ENCODE results near the gene PPP1R13B.

Gene PPP1R13B

DNA sequence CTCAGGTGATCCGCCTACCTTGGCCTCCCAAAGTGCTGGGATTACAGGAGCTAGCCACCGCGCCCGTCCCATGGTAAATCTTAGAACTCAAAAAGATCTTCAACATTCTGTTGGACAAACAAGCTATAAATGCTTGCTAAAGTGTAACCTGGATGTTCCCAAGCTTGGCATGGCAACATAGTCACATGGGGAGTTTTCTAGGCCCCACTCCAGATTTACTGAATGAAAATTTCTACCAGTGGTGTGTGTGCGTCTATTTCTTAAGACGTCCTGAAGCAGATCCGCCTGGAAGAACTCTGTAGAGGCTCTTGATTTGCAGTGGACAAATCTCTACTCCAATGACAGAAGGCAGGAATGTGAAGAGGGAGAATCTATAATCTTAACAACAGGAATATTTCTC lies 71.9 kb downstream of the PPP1R13B start:
- no peak overlapping the region for H3K9ac ChIP-seq (ENCODE audit: low read depth, low read length)
- no peaks in the 10 kb centered on the region for H3K4me1 ChIP-seq (ENCODE audit: insufficient read depth, low read length)
- no peaks in the 10 kb centered on the region for H3K9me3 ChIP-seq (ENCODE audit: control insufficient read depth, insufficient read depth, low read length)
- H3K36me3 ChIP-seq (ENCODE audit: insufficient read depth, low read length), result no peaks in the 10 kb centered on the region

DNA sequence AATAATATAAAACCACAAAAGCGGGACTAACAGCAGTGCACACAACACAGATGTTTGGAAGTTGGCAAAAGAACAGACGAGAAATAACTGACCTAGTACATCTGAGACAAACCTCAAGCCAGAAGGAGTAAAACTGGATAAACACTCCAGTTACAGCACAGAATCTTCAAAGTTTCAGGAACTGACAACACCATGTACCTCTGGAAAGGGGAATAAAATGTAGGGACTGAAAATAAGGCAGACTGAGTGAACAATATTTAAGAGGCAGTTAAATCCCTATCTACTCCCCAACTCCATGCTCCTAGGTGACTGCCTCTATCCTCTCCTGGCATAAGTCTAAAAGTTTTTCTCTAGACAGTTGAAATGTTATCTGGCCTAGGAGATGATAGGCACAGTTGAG lies 73.9 kb downstream of the PPP1R13B start:
- Histone ChIP-seq H3K4me1 (ENCODE audit: insufficient read depth, low read length) (no peaks in the 10 kb centered on the region), H3K9ac (ENCODE audit: low read depth, low read length) (no peak overlapping the region), H3K36me3 (ENCODE audit: insufficient read depth, low read length) (no peaks in the 10 kb centered on the region), H3K9me3 (ENCODE audit: control insufficient read depth, insufficient read depth, low read length) (no peaks in the 10 kb centered on the region)

DNA sequence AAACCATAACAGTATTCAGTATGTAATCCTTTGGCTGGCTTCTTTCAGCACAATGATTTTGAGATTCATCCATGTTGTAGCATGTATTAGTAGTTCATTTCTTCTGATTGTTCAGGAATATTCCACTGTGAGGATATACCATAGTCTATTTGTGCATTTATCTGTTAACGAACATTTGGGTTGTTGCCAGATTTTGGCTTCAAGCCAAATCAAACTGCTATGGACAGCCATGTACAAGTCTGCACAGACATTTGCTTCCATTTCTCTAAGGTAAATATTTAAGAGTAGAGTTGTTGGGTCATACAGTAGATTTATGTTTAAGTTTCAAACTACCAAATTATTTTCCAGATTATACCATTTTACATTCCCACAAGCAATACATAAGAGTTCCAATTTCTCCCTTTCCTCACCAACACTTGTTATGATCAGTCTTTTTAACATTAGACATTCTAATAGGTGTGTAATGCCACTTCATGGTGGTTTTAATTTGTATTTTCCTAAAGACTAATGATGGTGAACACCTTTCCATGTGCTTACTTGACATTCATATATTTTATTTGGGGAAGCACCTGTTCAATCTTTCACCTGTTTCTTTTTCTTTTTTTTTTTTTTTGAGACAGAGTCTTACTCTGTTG lies 75.2 kb downstream of the PPP1R13B start:
- Histone ChIP-seq H3K36me3 (ENCODE audit: insufficient read depth, low read length) (no peaks in the 10 kb centered on the region), H3K9ac (ENCODE audit: low read depth, low read length) (no peak overlapping the region), H3K4me1 (ENCODE audit: insufficient read depth, low read length) (no peaks in the 10 kb centered on the region), H3K9me3 (ENCODE audit: control insufficient read depth, insufficient read depth, low read length) (no peaks in the 10 kb centered on the region)

DNA sequence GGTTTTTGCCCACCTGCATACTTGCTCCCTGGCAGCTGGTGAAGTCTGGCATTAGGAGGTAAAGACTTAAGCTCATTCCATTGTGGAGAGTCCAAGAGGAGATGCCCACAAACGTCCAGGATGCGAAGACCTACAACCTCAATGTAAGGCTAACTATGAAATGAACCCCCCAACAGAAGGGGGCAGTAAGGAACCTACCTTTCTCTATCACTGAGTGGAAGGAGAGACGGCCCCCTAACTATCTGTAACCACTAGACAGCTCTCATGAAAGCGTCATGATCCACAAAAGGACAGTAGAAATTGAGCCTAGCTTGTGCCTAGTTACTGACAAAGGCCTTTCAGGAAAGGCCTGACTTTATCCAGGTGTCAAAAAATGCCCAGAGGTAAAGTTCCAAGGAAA lies 76.5 kb downstream of the PPP1R13B start:
- Histone ChIP-seq H3K9me3 (ENCODE audit: control insufficient read depth, insufficient read depth, low read length) (no peaks in the 10 kb centered on the region), H3K9ac (ENCODE audit: low read depth, low read length) (no peak overlapping the region), H3K4me1 (ENCODE audit: insufficient read depth, low read length) (no peaks in the 10 kb centered on the region), H3K36me3 (ENCODE audit: insufficient read depth, low read length) (no peaks in the 10 kb centered on the region)

DNA sequence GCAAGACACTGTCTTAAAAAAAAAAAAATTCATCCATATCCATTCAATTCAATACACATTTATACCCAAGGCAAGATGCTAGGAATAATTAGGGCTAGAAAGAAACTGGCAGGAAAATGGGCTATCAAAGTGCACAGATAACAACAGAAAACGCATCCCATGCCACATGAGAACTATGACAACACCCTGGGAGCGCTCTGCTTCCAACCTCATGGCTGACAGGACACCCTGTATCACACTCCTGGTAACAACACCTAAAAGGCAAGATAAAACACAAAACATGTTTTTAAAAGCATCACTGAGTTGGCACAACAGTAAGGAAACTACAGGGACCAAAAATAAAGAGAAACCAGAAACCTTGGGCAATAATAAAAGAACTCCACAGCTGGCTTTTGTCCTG lies 76.9 kb downstream of the PPP1R13B start:
- Histone ChIP-seq H3K36me3 (ENCODE audit: insufficient read depth, low read length) (no peaks in the 10 kb centered on the region), H3K4me1 (ENCODE audit: insufficient read depth, low read length) (no peaks in the 10 kb centered on the region), H3K9me3 (ENCODE audit: control insufficient read depth, insufficient read depth, low read length) (no peaks in the 10 kb centered on the region), H3K9ac (ENCODE audit: low read depth, low read length) (no peak overlapping the region)

DNA sequence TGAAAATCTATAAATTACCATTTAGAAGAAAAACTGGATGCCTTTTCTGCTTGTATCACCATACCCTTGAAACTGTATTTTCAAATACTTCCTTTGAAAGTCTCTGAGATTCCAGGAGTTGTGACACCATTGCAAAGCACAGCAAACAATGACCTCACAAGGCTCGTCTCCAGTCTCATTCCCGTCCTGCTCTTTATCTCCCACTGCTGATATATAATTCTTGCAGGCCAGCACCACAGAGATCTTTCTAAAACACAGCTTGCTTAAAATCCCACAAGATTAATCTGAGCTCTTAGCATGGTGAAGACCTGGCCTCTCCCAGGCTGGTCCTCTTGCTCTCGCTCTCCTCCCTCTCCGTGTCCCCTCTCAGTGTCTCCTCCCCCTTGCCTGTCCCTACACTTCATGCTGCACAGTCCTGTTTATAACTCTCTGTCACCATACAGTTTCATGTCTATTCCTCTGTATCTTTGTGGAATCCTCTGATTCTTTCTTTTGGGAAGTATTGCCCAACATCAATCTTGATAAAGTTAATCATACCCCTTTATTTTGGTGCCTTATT lies 80.0 kb downstream of the PPP1R13B start:
- H3K4me1 ChIP-seq (ENCODE audit: insufficient read depth, low read length), result 0 out of 2 replicates have a peak, but pooled peaks cover 2% of the 10 kb centered on the region
- no peaks in the 10 kb centered on the region for H3K9me3 ChIP-seq (ENCODE audit: control insufficient read depth, insufficient read depth, low read length)
- no peak overlapping the region for H3K9ac ChIP-seq (ENCODE audit: low read depth, low read length)
- no peaks in the 10 kb centered on the region for H3K36me3 ChIP-seq (ENCODE audit: insufficient read depth, low read length)

DNA sequence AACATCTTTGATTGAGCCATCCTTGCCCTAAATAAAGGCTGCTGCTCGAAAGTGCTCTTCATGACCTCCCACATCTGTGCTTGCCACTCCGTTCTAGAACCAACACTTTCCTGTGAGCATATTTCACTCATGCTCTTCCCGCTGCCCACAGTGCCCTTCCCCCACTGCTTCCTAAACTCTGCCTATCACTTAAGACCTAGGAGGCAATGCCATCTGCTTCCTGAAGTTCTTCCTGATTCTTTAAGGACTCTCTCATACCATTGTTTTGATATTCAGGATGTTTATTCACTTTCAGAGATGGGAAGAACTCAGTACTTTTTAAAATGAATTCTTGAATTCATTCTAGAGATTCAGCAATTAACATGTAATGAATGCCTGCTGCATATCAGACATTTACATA lies 81.8 kb downstream of the PPP1R13B start:
- no peaks in the 10 kb centered on the region for H3K9me3 ChIP-seq (ENCODE audit: control insufficient read depth, insufficient read depth, low read length)
- no peaks in the 10 kb centered on the region for H3K36me3 ChIP-seq (ENCODE audit: insufficient read depth, low read length)
- H3K9ac ChIP-seq (ENCODE audit: low read depth, low read length), result no peak overlapping the region
- H3K4me1 ChIP-seq (ENCODE audit: insufficient read depth, low read length), result peaks cover 8% of the 10 kb centered on the region

DNA sequence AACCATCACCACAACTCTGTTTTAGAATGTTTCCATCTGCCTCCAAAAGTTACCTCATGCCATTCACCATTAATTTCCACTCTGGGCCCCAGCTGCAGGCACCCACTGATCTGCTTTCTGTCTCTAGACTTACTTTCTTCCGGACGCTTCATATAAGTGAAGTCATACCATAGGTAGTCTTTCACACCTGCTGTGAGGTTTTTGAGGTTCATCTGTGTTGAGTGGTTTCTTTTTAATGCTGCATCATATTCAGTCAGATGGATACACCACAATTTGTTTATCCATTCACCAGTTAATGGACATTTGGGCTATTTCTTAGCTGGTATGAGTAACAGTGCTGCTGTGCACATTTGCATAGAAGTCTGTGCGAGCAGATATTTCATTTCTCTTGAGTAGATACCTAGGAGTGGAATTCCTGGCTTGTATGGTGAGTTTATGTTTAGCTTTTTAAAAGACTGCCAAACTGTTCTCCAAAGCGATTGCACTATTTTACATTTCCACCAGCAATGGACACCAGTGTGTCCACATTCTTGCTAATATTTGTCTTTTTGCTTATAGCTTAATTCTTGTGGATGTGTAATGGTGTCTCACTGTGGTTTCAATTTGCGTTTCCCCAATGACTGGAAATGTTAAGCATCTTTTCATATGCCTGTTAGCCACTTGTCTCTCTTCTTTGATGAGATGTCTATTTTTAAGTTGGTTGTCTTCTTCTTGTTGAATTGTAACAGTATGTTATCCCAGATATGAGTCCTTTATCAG lies 83.5 kb downstream of the PPP1R13B start:
- Histone ChIP-seq H3K4me1 (ENCODE audit: insufficient read depth, low read length) (peaks cover 8% of the 10 kb centered on the region), H3K36me3 (ENCODE audit: insufficient read depth, low read length) (no peaks in the 10 kb centered on the region), H3K9me3 (ENCODE audit: control insufficient read depth, insufficient read depth, low read length) (no peaks in the 10 kb centered on the region), H3K9ac (ENCODE audit: low read depth, low read length) (no peak overlapping the region)

DNA sequence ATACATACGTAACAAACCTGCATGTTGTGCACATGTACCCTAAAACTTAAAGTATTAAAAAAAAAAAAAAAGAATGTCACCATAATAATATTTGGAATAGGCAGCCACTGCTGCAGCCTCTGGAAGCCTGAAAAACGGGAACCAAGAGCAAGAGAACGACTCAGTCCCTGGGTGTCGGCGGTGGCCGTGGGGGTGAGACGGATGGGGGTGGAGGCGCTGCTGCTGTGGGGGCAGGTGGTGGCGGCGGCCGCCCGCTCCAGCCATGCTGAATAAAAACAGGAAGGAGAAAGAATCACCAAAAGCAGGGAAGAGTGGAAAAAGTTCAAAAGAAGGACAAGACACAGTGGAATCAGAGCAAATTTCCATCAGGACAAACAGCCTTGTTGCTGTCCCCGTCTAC lies 84.8 kb downstream of the PPP1R13B start:
- Histone ChIP-seq H3K4me1 (ENCODE audit: insufficient read depth, low read length) (peaks cover 8% of the 10 kb centered on the region), H3K9ac (ENCODE audit: low read depth, low read length) (no peak overlapping the region), H3K36me3 (ENCODE audit: insufficient read depth, low read length) (no peaks in the 10 kb centered on the region), H3K9me3 (ENCODE audit: control insufficient read depth, insufficient read depth, low read length) (no peaks in the 10 kb centered on the region)

DNA sequence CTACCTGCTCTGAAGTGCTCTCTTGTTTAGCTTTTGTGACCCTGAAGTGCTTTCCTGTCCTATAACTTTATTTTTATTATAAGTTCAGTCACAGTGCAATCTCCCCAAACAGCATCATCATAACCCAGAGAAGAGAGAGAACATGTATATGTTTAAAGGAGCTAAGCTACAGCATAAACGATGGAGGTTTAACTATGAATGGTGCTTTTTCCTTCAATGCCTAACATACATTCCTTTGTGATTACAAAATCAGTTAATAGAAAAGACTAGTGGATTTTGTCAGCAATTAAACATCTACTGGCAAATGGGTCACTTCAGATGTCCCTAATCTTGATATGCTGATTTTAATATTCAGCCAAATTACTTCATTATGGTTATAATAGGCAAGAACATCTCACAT lies 85.3 kb downstream of the PPP1R13B start:
- H3K9me3 ChIP-seq (ENCODE audit: control insufficient read depth, insufficient read depth, low read length), result no peaks in the 10 kb centered on the region
- no peaks in the 10 kb centered on the region for H3K36me3 ChIP-seq (ENCODE audit: insufficient read depth, low read length)
- H3K9ac ChIP-seq (ENCODE audit: low read depth, low read length), result no peak overlapping the region
- peaks cover 8% of the 10 kb centered on the region for H3K4me1 ChIP-seq (ENCODE audit: insufficient read depth, low read length)

DNA sequence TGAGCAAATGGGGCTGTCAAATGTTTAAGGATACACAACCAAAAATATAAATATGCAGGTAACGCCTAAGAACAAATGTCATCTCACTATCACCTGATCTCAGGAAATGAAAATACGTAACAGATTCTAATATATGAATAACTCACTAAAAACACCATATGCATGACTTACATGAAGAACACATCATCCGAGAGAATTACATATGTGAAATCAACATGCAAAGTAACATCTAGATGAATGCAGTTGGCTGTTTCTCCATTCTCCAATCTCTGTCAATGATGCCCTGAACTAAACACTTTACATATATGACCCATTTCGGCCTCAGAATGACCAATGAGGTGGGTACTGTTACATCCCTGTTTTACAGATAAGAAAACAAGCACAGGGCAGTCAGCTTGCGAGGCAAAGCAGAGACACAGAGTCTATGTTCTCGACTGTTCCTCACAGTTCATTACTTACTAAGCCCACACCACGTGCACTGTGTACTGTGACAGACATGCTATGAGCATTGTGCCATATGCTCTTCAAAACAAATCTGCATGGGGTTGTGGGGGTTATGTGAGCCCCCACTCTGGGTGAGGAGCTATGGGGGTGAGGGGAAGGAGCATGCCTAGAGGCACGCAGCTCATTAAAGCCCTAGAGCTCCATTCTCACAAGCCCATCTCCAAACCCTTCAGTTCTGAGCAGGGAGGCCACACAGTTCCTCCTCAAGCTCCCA lies 89.2 kb downstream of the PPP1R13B start:
- Histone ChIP-seq H3K4me1 (ENCODE audit: insufficient read depth, low read length) (peaks cover 8% of the 10 kb centered on the region), H3K9ac (ENCODE audit: low read depth, low read length) (no peak overlapping the region), H3K9me3 (ENCODE audit: control insufficient read depth, insufficient read depth, low read length) (no peaks in the 10 kb centered on the region), H3K36me3 (ENCODE audit: insufficient read depth, low read length) (no peaks in the 10 kb centered on the region)

DNA sequence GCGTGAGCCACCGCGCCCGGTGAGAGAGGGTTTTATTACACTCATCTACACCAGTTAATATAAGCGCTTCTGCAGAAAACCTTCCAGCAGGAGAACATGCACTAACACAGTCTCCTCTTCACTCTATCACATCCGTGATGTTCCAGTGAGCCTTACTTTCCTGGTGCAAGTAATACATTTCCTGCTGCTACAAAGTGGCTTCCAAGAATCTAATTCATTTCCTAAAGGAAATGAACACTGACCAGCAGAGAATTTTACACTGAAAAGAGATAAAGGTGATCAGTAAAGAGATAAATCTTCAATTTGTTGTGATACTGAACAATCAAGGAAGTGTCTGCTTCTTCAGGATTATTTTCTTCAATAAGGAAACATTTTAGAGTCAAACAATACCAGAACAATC lies 92.3 kb downstream of the PPP1R13B start:
- Histone ChIP-seq H3K4me1 (ENCODE audit: insufficient read depth, low read length) (no peaks in the 10 kb centered on the region), H3K9ac (ENCODE audit: low read depth, low read length) (no peak overlapping the region), H3K36me3 (ENCODE audit: insufficient read depth, low read length) (no peaks in the 10 kb centered on the region), H3K9me3 (ENCODE audit: control insufficient read depth, insufficient read depth, low read length) (no peaks in the 10 kb centered on the region)

DNA sequence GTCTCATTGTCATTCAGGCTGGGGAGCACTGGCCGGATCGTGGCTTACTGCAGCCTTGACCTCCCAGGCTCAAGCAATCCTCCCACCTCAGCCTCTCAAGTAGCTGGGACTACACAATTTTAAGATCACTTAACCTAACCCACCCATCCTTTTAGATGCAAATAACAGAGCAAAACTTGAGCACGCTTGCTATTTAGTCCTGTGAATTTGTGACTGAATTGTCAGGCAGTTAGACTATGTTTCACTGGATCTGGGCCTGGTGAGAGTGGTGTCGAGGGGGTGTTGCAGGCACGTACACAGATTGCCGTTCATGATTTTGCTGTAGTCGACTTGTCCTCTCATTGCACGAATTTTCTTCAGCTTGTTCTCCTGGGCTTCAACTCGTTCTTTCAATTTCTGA lies 93.6 kb downstream of the PPP1R13B start:
- Histone ChIP-seq H3K4me1 (ENCODE audit: insufficient read depth, low read length) (no peaks in the 10 kb centered on the region), H3K9ac (ENCODE audit: low read depth, low read length) (no peak overlapping the region), H3K9me3 (ENCODE audit: control insufficient read depth, insufficient read depth, low read length) (no peaks in the 10 kb centered on the region), H3K36me3 (ENCODE audit: insufficient read depth, low read length) (no peaks in the 10 kb centered on the region)

DNA sequence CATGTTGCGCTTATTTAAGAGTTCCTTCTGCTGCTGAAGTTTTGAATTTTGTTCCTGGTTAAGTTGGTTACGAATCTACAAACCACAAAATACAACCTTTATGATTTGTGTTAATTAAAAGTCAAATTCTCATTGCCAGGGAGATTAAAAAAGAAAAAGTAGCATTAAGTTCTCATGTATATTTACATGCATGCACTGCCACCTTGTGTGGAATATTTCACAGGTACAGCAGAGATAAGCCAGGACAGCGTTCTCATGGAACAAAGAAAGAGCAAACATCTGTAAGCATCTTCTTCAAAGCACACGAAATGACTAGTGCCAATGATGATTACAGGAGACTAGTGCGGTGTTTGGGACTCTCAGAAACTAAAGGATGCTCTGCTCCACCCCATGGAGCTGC lies 97.5 kb downstream of the PPP1R13B start:
- no peaks in the 10 kb centered on the region for H3K9me3 ChIP-seq (ENCODE audit: control insufficient read depth, insufficient read depth, low read length)
- H3K4me1 ChIP-seq (ENCODE audit: insufficient read depth, low read length), result no peaks in the 10 kb centered on the region
- no peaks in the 10 kb centered on the region for H3K36me3 ChIP-seq (ENCODE audit: insufficient read depth, low read length)
- H3K9ac ChIP-seq (ENCODE audit: low read depth, low read length), result no peak overlapping the region

DNA sequence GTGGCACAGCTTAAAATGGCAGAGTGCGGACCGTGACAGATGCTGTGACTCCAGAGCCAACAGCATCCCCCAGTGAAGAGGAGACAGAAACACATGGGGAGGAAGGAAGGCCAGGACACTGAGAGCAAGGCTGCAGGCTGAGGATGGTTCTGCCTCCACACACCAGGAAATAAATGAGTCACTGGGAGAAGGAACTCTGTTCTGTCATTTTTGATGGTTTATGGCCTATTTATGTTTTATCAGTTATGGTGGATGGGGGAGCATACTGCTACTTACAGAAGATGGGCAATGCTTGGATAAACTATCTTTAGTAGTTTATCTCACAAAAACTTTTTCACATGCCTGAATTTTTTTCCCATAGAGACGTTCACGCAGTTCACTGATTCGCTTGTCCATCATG lies 97.9 kb downstream of the PPP1R13B start:
- H3K36me3 ChIP-seq (ENCODE audit: insufficient read depth, low read length), result no peaks in the 10 kb centered on the region
- H3K4me1 ChIP-seq (ENCODE audit: insufficient read depth, low read length), result no peaks in the 10 kb centered on the region
- H3K9me3 ChIP-seq (ENCODE audit: control insufficient read depth, insufficient read depth, low read length), result no peaks in the 10 kb centered on the region
- H3K9ac ChIP-seq (ENCODE audit: low read depth, low read length), result no peak overlapping the region
